ENCODE results near the gene LMOD1. TPM values are rescaled to one million over a fixed set of nuclear protein-coding genes. Genes with fewer than 3 reads are reported as not detected.

LMOD1 gene
- total and polyA plus RNA-seq, 12 donors = 1.3 to 171 (median 76.1) TPM

DNA sequence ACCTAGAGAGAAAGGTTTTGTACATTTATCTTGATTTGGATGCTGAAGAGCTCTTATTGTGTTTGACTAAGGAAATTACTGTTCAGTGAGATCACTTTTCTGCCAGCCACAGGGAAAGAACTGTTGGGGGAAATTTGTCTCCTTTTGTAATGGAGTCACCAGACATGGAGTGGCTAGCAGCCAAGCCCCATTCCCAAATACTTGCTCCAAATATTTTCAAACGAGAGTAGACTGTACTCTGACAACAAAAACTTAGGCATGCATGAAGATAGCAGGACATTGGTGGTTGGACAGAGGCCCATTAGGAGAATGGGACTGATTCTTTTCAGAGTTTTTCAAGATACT, 96.3 kb downstream of the LMOD1 start:
- Histone ChIP-seq H3K36me3 (replicated peaks in 1 of 2) (peaks cover 0 to 52% of the 10 kb centered on the region in 2 donors), H3K27ac (peak overlapping the region in 1 of 5 donors; percentile 30), H3K4me1 (replicated peaks in 1 of 2) (peaks cover 0 to 12% of the 10 kb centered on the region in 2 donors), H3K4me3 (no peak overlapping the region), H3K27me3 (no peaks in the 10 kb centered on the region), H3K9me3 (replicated peaks in 1 of 3) (no peaks in the 10 kb centered on the region)
- WGBS, 4 donors = 17 to 43% (median 28%) methylated on average over 1 of the region's 1 CpG
- intact Hi-C loops (cut with DNase I) = no loop called here
- DNase-seq = peak in 6 of 7 donors; percentile 25 to 69 (median 54)
- TF ChIP-seq POLR2A (IDR thresholded peaks at IDR 0.05) = no peak
- TF ChIP-seq, protein P1, sequence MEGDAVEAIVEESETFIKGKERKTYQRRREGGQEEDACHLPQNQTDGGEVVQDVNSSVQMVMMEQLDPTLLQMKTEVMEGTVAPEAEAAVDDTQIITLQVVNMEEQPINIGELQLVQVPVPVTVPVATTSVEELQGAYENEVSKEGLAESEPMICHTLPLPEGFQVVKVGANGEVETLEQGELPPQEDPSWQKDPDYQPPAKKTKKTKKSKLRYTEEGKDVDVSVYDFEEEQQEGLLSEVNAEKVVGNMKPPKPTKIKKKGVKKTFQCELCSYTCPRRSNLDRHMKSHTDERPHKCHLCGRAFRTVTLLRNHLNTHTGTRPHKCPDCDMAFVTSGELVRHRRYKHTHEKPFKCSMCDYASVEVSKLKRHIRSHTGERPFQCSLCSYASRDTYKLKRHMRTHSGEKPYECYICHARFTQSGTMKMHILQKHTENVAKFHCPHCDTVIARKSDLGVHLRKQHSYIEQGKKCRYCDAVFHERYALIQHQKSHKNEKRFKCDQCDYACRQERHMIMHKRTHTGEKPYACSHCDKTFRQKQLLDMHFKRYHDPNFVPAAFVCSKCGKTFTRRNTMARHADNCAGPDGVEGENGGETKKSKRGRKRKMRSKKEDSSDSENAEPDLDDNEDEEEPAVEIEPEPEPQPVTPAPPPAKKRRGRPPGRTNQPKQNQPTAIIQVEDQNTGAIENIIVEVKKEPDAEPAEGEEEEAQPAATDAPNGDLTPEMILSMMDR (IDR thresholded peaks at IDR 0.05) = no peak

DNA sequence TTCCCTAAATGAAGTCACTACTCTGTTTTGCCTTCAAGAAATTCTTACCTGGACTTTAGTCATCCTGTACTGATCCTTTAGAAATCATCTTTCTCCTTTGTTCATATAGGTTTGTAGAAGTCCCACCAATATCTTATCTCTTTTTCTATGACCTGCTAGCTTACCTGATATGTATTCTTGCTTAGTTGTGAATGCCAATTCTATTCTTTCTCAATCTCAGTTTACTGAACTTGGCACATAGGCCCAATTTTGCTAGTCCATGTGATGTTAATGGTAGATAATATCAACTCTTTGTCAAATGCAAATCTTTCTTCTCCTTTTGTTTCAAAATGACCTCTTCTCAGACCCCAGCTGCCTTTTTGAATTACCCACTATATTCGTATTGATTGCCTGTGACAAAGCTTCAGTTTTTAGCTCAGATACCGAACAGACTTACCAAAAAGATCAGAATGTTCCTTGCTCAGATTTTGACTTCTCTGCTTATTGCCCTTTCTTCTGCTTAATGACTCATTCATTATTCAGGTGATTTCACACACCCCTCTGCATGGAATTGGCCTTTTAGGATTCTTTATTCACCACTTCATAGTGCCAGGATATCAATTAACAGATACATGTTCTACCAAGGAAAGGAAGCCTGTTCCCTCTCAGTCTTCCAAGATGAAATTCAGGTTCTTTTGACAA, 96.8 kb downstream of the LMOD1 start:
- H3K4me1 ChIP-seq (replicated peaks in 1 of 2) = peaks cover 0 to 12% of the 10 kb centered on the region in 2 donors
- intact Hi-C loops (cut with DNase I) = no loop called here
- H3K27me3 ChIP-seq = no peaks in the 10 kb centered on the region
- peak overlapping the region in 2 of 5 donors; percentile 0 to 30 for H3K27ac ChIP-seq
- no peak overlapping the region for H3K4me3 ChIP-seq
- no peak for DNase-seq
- WGBS, 4 donors = 85 to 94% (median 90%) methylated on average over 2 of the region's 2 CpGs
- H3K9me3 ChIP-seq (replicated peaks in 1 of 3) = no peaks in the 10 kb centered on the region
- TF ChIP-seq, protein P1 (IDR thresholded peaks at IDR 0.05) = no peak
- TF ChIP-seq POLR2A (IDR thresholded peaks at IDR 0.05) = no peak
- H3K36me3 ChIP-seq (replicated peaks in 1 of 2) = peaks cover 0 to 47% of the 10 kb centered on the region in 2 donors

- 94 to 98% (median 97%) methylated on average over 6 of the region's 6 CpGs for WGBS, 4 donors
- TF ChIP-seq, protein P1 (IDR thresholded peaks at IDR 0.05) = no peak
- no peak for TF ChIP-seq POLR2A (IDR thresholded peaks at IDR 0.05)
- no peak for DNase-seq
- H3K9me3 ChIP-seq (replicated peaks in 1 of 3) = no peaks in the 10 kb centered on the region
- no peak overlapping the region for H3K4me3 ChIP-seq
- no peak overlapping the region for H3K27ac ChIP-seq
- peaks cover 0 to 34% of the 10 kb centered on the region in 2 donors for H3K36me3 ChIP-seq (replicated peaks in 1 of 2)
- no peaks in the 10 kb centered on the region for H3K27me3 ChIP-seq
- intact Hi-C loops (cut with DNase I) = no loop called here
- peaks cover 0 to 12% of the 10 kb centered on the region in 2 donors for H3K4me1 ChIP-seq (replicated peaks in 1 of 2)
Observed at GRCh38 chr1:201848230-201848629, 98.1 kb downstream of the LMOD1 start.

DNA sequence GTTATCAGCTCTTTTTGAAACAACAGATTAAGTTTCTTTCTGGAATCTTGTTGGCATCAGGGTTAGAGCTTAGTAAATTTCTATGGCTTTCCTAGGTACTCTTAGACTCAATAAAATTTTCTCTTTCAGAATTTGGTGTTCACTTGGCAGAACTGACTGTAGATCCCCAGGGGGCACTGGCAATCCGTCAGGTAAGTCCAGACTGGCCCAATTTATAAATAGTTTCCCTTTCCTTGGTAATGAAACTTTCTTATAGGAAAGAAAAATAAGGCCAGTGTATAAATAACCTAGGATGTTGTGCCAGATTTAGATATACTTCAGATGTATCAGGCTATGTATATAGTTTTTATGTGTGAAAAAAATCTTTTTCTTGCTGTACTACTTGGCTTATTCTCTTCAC, 99.2 kb downstream of the LMOD1 start:
- H3K4me1 ChIP-seq (replicated peaks in 1 of 2) = peaks cover 0 to 12% of the 10 kb centered on the region in 2 donors
- H3K27me3 ChIP-seq = no peaks in the 10 kb centered on the region
- H3K9me3 ChIP-seq (replicated peaks in 1 of 3) = no peaks in the 10 kb centered on the region
- H3K36me3 ChIP-seq (replicated peaks in 1 of 2) = peaks cover 0 to 23% of the 10 kb centered on the region in 2 donors
- intact Hi-C loops (cut with DNase I) = no loop called here
- H3K27ac ChIP-seq = no peak overlapping the region
- no peak for TF ChIP-seq POLR2A (IDR thresholded peaks at IDR 0.05)
- TF ChIP-seq, protein P1 (IDR thresholded peaks at IDR 0.05) = no peak
- DNase-seq = no peak
- WGBS, 4 donors = 73 to 84% (median 79%) methylated on average over 1 of the region's 1 CpG
- no peak overlapping the region for H3K4me3 ChIP-seq

Small RNA genes lying within 50 kb of the gene (microRNA-seq; reads per million reads assigned to microRNA genes)
- 0 reads per million in 3 donors for gene MIR6739

Small RNA genes lying within 50 kb of the gene (small RNA-seq; reads per million reads assigned to genes)
- gene MIR6739 (0 reads per million in 2 donors), gene RF00156 (0 reads per million in 2 donors)

Other genes with a start within 250 kb of the LMOD1 start
- 10 to 100 TPM; 13.6 to 45.2 (median 28.0) TPM for gene IPO9, start 117.4 kb downstream of the LMOD1 start, total RNA-seq
- gene IPO9, start 117.4 kb downstream of the LMOD1 start, polyA plus RNA-seq = 10 to 100 TPM; 23.6 to 34.4 (median 29.1) TPM
- gene SHISA4, start 57.6 kb downstream of the LMOD1 start, total RNA-seq = 100 to 1,000 TPM in 4 of 9 donors, 10 to 100 TPM in 5; 32.9 to 221 (median 95.1) TPM
- gene SHISA4, start 57.6 kb downstream of the LMOD1 start, polyA plus RNA-seq = 10 to 100 TPM; 49.7 to 62.8 (median 51.0) TPM
- 100 to 1,000 TPM in 2 of 9 donors, 10 to 100 TPM in 7; 26.3 to 178 (median 49.7) TPM for gene TIMM17A, start 9.0 kb upstream of the LMOD1 start, total RNA-seq
- gene TIMM17A, start 9.0 kb upstream of the LMOD1 start, polyA plus RNA-seq = 100 to 1,000 TPM in 1 of 3 donors, 10 to 100 TPM in 2; 28.0 to 172 (median 42.7) TPM
- gene RNPEP, start 36.1 kb upstream of the LMOD1 start, total RNA-seq = 10 to 100 TPM; 28.9 to 99.6 (median 66.0) TPM
- 10 to 100 TPM; 43.8 to 59.6 (median 46.7) TPM for gene RNPEP, start 36.1 kb upstream of the LMOD1 start, polyA plus RNA-seq
- under 1 TPM in 7 of 9 donors, not detected in 2; 0.06 to 0.51 (median 0.41) TPM for gene ELF3, start 64.0 kb upstream of the LMOD1 start, total RNA-seq
- 1 to 10 TPM in 2 of 3 donors, not detected in 1; 1.0 to 1.4 TPM for gene ELF3, start 64.0 kb upstream of the LMOD1 start, polyA plus RNA-seq
- under 1 TPM in 8 of 9 donors, not detected in 1; under 0.01 to 0.49 (median 0.28) TPM for gene GPR37L1, start 176.4 kb upstream of the LMOD1 start, total RNA-seq
- under 1 TPM; 0.02 to 0.24 (median 0.13) TPM for gene GPR37L1, start 176.4 kb upstream of the LMOD1 start, polyA plus RNA-seq
- gene ARL8A, start 198.2 kb upstream of the LMOD1 start, total RNA-seq = 100 to 1,000 TPM in 1 of 9 donors, 10 to 100 TPM in 8; 34.3 to 115 (median 58.6) TPM
- 10 to 100 TPM; 26.4 to 71.2 (median 28.6) TPM for gene ARL8A, start 198.2 kb upstream of the LMOD1 start, polyA plus RNA-seq
- gene PTPN7, start 214.1 kb upstream of the LMOD1 start, total RNA-seq = 10 to 100 TPM in 6 of 9 donors, 1 to 10 TPM in 3; 2.5 to 41.6 (median 19.3) TPM
- 10 to 100 TPM; 13.4 to 45.4 (median 15.0) TPM for gene PTPN7, start 214.1 kb upstream of the LMOD1 start, polyA plus RNA-seq
- under 1 TPM in 7 of 9 donors, not detected in 2; 0.06 to 0.54 (median 0.14) TPM for gene LGR6, start 247.3 kb upstream of the LMOD1 start, total RNA-seq
- gene LGR6, start 247.3 kb upstream of the LMOD1 start, polyA plus RNA-seq = 1 to 10 TPM in 1 of 3 donors, under 1 TPM in 1, not detected in 1; 0.48 to 1.0 TPM

All from adrenal gland (tissue), 12 donors.